B cell (primary cell): ENCODE results near the gene BUB1. TPM values are rescaled to one million over a fixed set of nuclear protein-coding genes. Genes with fewer than 3 reads are reported as not detected.

Source experiments
- ATAC-seq: fragments of 200-7000 bp; cut with Tn5 transposase; one replicate; pipeline ENCODE4 v1.10.0; 2021; ENCODE audit warnings: low read depth, mild to moderate bottlenecking, moderate number of reproducible peaks, moderate library complexity
- CTCF ChIA-PET: fragments of 350-600 bp; sonication (Branson Sonifier 250); formaldehyde crosslinking; loops from one replicate; lab custom pipeline; 2021; ENCODE audit warnings: antibody characterized with exemption, inconsistent platforms; lab: Charles Lee
- POLR2A ChIA-PET: fragments of 350-600 bp; sonication (Branson Sonifier 250); formaldehyde crosslinking; loops from one replicate; lab custom pipeline; 2021; ENCODE audit warnings: antibody characterized with exemption; lab: Charles Lee
- DNase-seq: peaks from one replicate; pipeline ENCODE4 v3.0.0; 2013
- H2AFZ ChIP-seq: 2 replicates; pipeline ENCODE4 v1.6.1; 2012; ENCODE audit warnings: mild to moderate bottlenecking, low read depth, low read length; ENCODE audit not compliant: insufficient read depth, poor library complexity, severe bottlenecking
- H3K27ac ChIP-seq, 2 donors: 1 replicate in 1 of 2; 2 replicates in 1 of 2; pipeline ENCODE4 v1.5.1; 2012 to 2013; ENCODE audit warnings: low read length in 2 of 2, mild to moderate bottlenecking in 2 of 2, moderate library complexity in 1 of 2
- H3K27me3 ChIP-seq, 4 experiments: fragments of 200-600 bp in 1 of 4; sonication (generic) in 1 of 4; replicated peaks in 1 of 4; 1 replicate in 2 of 4; 2 replicates in 2 of 4; pipeline versions ENCODE4 v1.6.1 to v1.7.0; 2013 to 2016; ENCODE audit warnings: low read length in 3 of 4, mild to moderate bottlenecking in 2 of 4, mixed read lengths in 1 of 4, moderate library complexity in 1 of 4; ENCODE audit not compliant: insufficient read depth in 4 of 4, control insufficient read depth in 3 of 4; ENCODE audit errors: control extremely low read depth in 1 of 4
- H3K36me3 ChIP-seq, 2 experiments: replicated peaks in 1 of 2; 1 replicate in 1 of 2; 2 replicates in 1 of 2; pipeline versions ENCODE4 v1.6.1 to v1.7.1; 2013; ENCODE audit warnings: low read length in 1 of 2; ENCODE audit not compliant: insufficient read depth in 2 of 2, control insufficient read depth in 1 of 2; ENCODE audit errors: control extremely low read depth in 1 of 2, extremely low read depth in 1 of 2
- H3K4me1 ChIP-seq, 2 donors: fragments of 200-600 bp in 1 of 2; sonication (generic) in 1 of 2; 1 replicate in 1 of 2; 2 replicates in 1 of 2; pipeline versions ENCODE4 v1.5.1 to v1.6.1; 2013 to 2017; ENCODE audit warnings: low read length in 2 of 2; ENCODE audit not compliant: control insufficient read depth in 2 of 2, insufficient read depth in 2 of 2
- H3K4me2 ChIP-seq: replicated peaks from 2 replicates; pipeline ENCODE3; 2012; ENCODE audit warnings: mild to moderate bottlenecking, low read depth, low read length; ENCODE audit not compliant: poor library complexity, severe bottlenecking
- H3K4me3 ChIP-seq, 5 experiments: fragments of 200-600 bp in 1 of 5; sonication (generic) in 1 of 5; 1 replicate in 3 of 5; 2 replicates in 2 of 5; pipeline versions ENCODE4 v1.5.1 to v1.7.0; 2011 to 2016; ENCODE audit warnings: low read length in 4 of 5, mild to moderate bottlenecking in 4 of 5, low read depth in 2 of 5, control low read depth in 1 of 5, moderate library complexity in 1 of 5; ENCODE audit not compliant: insufficient read depth in 1 of 5; ENCODE audit errors: control extremely low read depth in 1 of 5, extremely low read depth in 1 of 5
- H3K79me2 ChIP-seq: fragments of 200-600 bp; sonication (generic); one replicate; pipeline ENCODE4 v1.6.0; 2016; ENCODE audit warnings: low read length; ENCODE audit not compliant: control insufficient read depth, insufficient read depth
- H3K9ac ChIP-seq: fragments of 200-600 bp; sonication (generic); 2 replicates; pipeline ENCODE4 v1.6.1; 2017; ENCODE audit warnings: mild to moderate bottlenecking, low read length, moderate library complexity
- H3K9me3 ChIP-seq, 3 donors: one replicate each; pipeline versions ENCODE4 v1.6.1 to v1.7.1; 2013; ENCODE audit warnings: low read length in 2 of 3; ENCODE audit not compliant: control insufficient read depth in 2 of 3, insufficient read depth in 1 of 3; ENCODE audit errors: control extremely low read depth in 1 of 3
- H4K20me1 ChIP-seq: 2 replicates; pipeline ENCODE4 v1.6.0; 2012; ENCODE audit warnings: mild to moderate bottlenecking, low read length; ENCODE audit not compliant: insufficient read depth, control insufficient read depth, poor library complexity, severe bottlenecking
- H3K27ac Mint-ChIP-seq: one replicate; pipeline ENCODE4 v1.8.0; 2021; ENCODE audit warnings: mixed read lengths
- H3K27me3 Mint-ChIP-seq: one replicate; pipeline ENCODE4 v1.8.0; 2021; ENCODE audit warnings: mixed read lengths
- H3K4me1 Mint-ChIP-seq: one replicate; pipeline ENCODE4 v1.8.0; 2021; ENCODE audit warnings: mixed read lengths
- H3K4me3 Mint-ChIP-seq: one replicate; pipeline ENCODE4 v1.8.0; 2021; ENCODE audit warnings: mixed read lengths
- H3K9me3 Mint-ChIP-seq: one replicate; pipeline ENCODE4 v1.8.0; 2022; ENCODE audit warnings: mixed read lengths; ENCODE audit not compliant: insufficient read depth
- EZH2 ChIP-seq: IDR thresholded peaks from 2 replicates; pipeline ENCODE4 v1.6.1; 2012; ENCODE audit warnings: borderline replicate concordance, low read depth, mild to moderate bottlenecking, moderate library complexity, low read length; ENCODE audit not compliant: insufficient read depth, poor library complexity, severe bottlenecking
- WGBS: methylation state at CpG from one replicate; pipeline ENCODE4 v1.1.5; 2013; ENCODE audit warnings: missing lambda C conversion rate; ENCODE audit not compliant: insufficient coverage; 5-methylcytosine and 5-hydroxymethylcytosine counted together
- intact Hi-C: fragments of 100-400 bp; cut with micrococcal nuclease; formaldehyde crosslinking; loops from one replicate; pipeline ENCODE4 v1.10.0; 2022
- polyA plus RNA-seq: library from polyadenylated mRNA; depleted of rRNA; stranded (reverse); fragments of >200 nt; gene quantifications from 2 replicates; pipeline ENCODE4 v1.2.3, GENCODE V29; 2012
- total RNA-seq, 2 donors: library from RNA; stranded (reverse); fragments of 120-200 nt in 1 of 2; gene quantifications; 1 replicate in 1 of 2; 2 replicates in 1 of 2; pipeline versions ENCODE4 v1.2.3 to v1.2.4, GENCODE V29; 2013 to 2022
- TF ChIP-seq, protein P1 (sequence below): fragments of 200-600 bp; IDR thresholded peaks from one replicate; pipeline ENCODE4 v1.8.0; 2022; ENCODE audit warnings: antibody characterized with exemption, mild to moderate bottlenecking

BUB1 gene
- total and polyA plus RNA-seq, 2 donors (not counting 1 experiment from before 2014, with no cell fraction given) = 0.85 to 2.0 TPM

DNA sequence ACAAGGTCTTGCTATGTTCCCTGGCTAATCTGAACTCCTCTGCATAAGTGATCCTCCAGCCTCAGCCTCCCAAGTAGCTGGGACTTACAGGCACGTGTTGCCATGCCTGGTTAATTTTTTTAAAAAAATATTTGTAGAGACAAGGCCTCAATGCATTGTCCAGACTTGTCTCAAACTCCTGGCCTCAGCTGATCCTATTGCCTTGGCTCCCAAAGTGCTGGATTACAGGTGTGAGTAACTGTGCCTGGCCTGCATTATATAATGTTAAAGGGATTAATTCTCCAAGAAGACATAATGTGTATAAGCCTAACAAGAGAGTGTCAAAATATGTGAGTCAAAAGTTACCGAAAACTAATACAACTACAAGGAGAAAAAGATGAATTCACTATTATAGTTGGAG is 32.2 kb downstream of the BUB1 start:
- Histone ChIP-seq H3K9me3 (no peaks in the 10 kb centered on the region), H4K20me1 (no peaks in the 10 kb centered on the region), H3K79me2 (no peaks in the 10 kb centered on the region), H3K27me3 (no peaks in the 10 kb centered on the region), H3K27ac (no peak overlapping the region), H3K9ac (no peak overlapping the region), H3K36me3 (peaks cover 0 to 3% of the 10 kb centered on the region in 2 experiments), H2AFZ (no peak overlapping the region), H3K4me1 (no peaks in the 10 kb centered on the region), H3K4me2 (no peak overlapping the region), H3K4me3 (no peak overlapping the region)
- H3K4me3 Mint-ChIP-seq = no peak overlapping the region
- intact Hi-C loops = no loop called here
- CTCF ChIA-PET = interaction anchor here (0.6 kb wide), 1 partner anchor 1991 kb away, joined by 3 read pairs; no protein-coding TSS in a partner anchor
- no peak for DNase-seq
- no CpG with 5 or more reads among the region's 2 CpGs for WGBS
- POLR2A ChIA-PET = no interaction called here
- TF ChIP-seq, protein P1, sequence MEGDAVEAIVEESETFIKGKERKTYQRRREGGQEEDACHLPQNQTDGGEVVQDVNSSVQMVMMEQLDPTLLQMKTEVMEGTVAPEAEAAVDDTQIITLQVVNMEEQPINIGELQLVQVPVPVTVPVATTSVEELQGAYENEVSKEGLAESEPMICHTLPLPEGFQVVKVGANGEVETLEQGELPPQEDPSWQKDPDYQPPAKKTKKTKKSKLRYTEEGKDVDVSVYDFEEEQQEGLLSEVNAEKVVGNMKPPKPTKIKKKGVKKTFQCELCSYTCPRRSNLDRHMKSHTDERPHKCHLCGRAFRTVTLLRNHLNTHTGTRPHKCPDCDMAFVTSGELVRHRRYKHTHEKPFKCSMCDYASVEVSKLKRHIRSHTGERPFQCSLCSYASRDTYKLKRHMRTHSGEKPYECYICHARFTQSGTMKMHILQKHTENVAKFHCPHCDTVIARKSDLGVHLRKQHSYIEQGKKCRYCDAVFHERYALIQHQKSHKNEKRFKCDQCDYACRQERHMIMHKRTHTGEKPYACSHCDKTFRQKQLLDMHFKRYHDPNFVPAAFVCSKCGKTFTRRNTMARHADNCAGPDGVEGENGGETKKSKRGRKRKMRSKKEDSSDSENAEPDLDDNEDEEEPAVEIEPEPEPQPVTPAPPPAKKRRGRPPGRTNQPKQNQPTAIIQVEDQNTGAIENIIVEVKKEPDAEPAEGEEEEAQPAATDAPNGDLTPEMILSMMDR = no peak
- no peak for TF ChIP-seq EZH2
- ATAC-seq = no peak
- H3K27me3 Mint-ChIP-seq = no peaks in the 10 kb centered on the region
- H3K9me3 Mint-ChIP-seq = no peaks in the 10 kb centered on the region
- H3K4me1 Mint-ChIP-seq = no peaks in the 10 kb centered on the region
- no peak overlapping the region for H3K27ac Mint-ChIP-seq

DNA sequence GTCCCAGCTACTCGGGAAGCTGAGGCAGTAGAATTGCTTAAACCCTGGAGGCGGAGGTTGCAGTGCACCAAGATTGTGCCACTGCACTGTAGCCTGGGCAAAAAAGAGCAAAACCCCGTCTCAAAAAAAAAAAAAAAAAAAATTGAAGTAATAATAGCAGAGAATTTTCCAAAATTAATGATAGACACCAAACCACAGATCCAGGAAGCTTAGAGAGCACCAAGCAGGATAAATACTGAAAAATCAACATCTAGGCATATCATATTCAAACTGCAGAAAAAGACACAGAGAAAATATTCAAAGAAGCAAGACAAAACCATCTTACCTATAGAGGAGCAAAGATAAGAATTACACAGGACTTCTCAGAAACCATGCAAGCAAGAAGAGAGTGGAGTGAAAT is 33.5 kb downstream of the BUB1 start:
- Mint-ChIP-seq H3K27me3 (no peaks in the 10 kb centered on the region), H3K4me3 (no peak overlapping the region), H3K4me1 (no peaks in the 10 kb centered on the region), H3K27ac (no peak overlapping the region), H3K9me3 (no peaks in the 10 kb centered on the region)
- no peak overlapping the region for H3K4me3 ChIP-seq
- no peaks in the 10 kb centered on the region for H3K9me3 ChIP-seq
- ATAC-seq (no peak), DNase-seq (no peak)
- no peak overlapping the region for H2AFZ ChIP-seq
- POLR2A ChIA-PET = no interaction called here
- TF ChIP-seq EZH2 = no peak
- TF ChIP-seq, protein P1 = no peak
- no peaks in the 10 kb centered on the region for H3K4me1 ChIP-seq
- CTCF ChIA-PET = no interaction called here
- H3K4me2 ChIP-seq = no peak overlapping the region
- no peaks in the 10 kb centered on the region for H3K36me3 ChIP-seq
- H3K27me3 ChIP-seq = no peaks in the 10 kb centered on the region
- H3K79me2 ChIP-seq = no peaks in the 10 kb centered on the region
- no peak overlapping the region for H3K27ac ChIP-seq
- no peak overlapping the region for H3K9ac ChIP-seq
- no peaks in the 10 kb centered on the region for H4K20me1 ChIP-seq
- intact Hi-C loops = no loop called here
- WGBS = no CpG with 5 or more reads among the region's 3 CpGs
